Measurements from ENCODE around the gene MRPL18.
"Not testable (repeated sequence)": the region's sequence is repeated elsewhere in the genome, so short reads cannot be mapped to it uniquely, and the experiment has no call there.

Gene MRPL18

DNA sequence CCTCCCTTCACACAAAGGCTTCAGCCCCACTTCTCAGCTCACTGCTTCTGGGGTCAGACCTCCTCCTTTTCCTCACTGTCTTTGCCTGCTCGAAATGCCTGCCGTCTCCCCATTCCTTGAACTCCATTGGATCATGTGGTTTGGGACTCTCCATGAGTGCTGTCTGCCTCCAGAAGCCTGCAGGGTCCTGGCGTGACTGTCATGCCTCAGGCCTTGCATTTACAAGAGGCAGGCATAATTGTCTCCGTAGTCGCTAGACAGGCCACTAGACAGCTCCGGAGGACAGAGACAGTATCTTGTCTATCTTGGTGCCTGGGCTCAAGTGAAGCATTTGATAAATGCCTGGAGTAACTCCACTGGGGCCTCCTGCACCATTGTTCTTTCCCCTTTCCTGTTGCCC lies 25.1 kb downstream of the MRPL18 start:
- in situ Hi-C loops (cut with MboI; ENCODE audit: low sequenced_read_pairs), result no loop called here

DNA sequence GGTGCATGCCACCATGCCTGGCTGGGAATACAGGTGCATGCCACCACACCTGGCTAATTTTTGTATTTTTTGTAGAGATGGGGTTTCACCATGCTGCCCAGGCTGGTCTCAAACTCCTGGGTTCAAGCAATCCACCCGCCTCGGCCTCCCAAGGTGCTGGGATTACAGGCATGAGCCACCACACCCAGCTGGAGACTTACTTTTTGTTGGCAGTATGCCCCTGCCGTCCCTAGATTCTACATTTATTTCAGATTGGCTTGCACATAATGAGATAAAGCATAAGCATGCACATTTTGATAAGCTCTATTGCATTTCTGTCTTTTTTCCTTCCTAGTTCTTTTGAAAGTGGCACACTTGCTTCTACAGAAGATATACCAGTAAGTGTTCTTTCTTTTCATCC lies 26.5 kb downstream of the MRPL18 start:
- in situ Hi-C loops (cut with MboI; ENCODE audit: low sequenced_read_pairs), result not testable (repeated sequence)

DNA sequence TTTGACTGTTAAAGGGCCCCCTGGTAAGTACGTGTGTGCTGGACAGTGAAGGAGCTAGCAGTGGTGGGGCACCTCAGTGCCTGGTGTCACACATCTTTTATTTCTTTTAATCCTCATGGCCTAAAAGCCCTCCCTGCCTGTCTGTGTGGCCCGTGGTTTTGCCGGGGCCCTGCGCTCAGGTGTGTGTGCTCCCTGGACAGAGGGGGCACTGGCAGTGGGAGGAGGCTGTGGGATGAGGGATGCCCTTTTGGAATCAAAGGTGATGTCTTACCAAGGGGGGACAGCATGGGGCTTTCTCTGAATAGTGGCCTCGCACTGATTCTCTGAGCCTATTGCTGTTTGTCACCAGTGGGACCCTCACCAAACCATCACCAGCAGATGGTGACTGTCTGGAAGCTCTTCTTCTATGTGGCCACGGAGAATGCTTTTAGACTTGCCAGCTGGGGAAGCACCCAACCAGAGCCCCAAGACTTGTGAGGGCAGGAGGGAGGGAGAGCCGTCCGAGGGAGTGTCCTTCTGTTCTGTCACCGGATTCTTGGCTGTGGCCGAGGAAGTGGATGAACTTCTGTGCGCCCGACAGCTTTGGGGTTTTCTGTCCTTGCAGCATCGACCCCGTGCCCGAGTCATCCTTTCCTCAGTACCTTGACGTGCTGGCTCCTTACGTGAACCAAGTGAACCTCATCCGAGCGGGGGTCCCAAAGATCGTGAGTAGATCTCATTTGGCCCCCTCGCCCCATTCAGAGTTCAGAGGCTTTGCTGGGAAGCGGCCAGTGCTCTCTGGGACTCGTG lies 27.9 kb downstream of the MRPL18 start:
- in situ Hi-C loops (cut with MboI; ENCODE audit: low sequenced_read_pairs), result no loop called here

DNA sequence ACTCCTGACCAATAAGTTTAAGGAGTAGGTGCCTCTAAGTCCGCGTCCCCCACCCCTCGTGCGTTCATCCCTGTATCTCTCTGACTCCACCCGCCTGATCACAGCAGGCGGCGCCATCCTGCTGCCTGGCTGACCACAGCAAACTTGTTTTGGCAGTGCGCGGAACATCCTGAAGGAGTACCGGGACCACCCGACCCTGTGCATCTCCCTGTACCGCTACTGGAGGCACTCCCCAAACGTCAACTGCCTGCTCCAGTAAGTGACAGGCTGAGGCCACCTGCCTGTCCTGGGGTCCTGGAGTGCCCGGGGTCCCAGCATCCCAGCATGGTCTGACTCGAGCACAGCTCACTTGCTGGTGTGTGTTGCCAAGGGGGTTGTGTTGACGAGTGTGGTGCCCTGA lies 28.8 kb downstream of the MRPL18 start:
- in situ Hi-C loops (cut with MboI; ENCODE audit: low sequenced_read_pairs), result no loop called here

DNA sequence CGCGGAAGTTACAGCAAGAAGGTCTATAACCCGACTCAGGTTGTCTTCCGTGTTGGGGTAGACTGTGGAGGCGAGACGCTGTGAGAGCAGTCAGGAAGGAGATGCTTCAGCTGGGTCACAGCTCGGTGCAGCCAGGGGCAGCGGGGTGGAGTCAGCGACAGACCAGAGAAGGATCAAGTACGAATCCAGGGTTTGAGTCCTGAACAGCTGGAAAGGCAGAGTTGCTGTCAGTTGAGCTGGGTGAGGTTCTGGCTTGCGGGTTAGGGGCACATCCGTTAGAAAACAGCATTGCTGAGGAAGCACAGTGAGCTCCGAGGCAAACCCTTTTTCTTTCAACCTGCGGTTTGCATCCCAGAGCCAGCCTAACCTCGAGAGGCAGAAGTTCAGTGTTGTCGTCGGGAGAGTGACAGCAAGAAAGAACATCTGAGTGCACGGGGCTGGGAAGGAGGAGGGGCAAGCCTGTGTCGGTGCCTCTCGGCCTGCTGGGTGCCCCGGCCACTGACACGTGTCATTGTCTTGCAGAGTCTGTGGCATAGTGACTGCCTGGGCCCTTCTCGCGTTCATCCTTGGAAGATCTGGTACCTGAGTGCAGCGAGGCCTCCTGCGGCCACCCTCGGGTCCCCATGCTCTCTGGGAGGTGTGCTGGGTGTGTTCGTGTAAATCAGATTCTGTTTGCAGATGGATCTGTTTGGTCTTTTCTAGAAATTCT lies 29.8 kb downstream of the MRPL18 start:
- in situ Hi-C loops (cut with MboI; ENCODE audit: low sequenced_read_pairs), result no loop called here

DNA sequence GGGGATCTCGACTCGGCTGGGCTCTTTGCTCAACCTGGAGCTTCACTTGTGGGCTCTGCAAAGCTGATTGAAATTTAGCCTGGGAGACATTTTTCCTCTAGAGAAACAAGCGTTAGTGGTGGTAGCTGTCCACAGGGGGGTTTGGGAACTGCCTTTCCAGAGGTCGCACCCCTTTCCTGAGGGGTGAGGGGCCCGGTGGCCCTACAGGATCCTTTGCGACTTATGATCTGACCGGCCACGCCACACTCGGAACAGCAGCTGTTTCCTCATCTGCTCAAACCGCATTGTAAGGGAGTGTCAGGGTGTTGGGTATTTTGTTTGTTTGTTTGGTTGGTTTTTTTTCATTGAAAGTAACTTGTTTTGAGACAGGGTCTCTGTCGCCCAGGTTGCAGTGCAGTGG lies 30.9 kb downstream of the MRPL18 start:
- in situ Hi-C loops (cut with MboI; ENCODE audit: low sequenced_read_pairs), result no loop called here

DNA sequence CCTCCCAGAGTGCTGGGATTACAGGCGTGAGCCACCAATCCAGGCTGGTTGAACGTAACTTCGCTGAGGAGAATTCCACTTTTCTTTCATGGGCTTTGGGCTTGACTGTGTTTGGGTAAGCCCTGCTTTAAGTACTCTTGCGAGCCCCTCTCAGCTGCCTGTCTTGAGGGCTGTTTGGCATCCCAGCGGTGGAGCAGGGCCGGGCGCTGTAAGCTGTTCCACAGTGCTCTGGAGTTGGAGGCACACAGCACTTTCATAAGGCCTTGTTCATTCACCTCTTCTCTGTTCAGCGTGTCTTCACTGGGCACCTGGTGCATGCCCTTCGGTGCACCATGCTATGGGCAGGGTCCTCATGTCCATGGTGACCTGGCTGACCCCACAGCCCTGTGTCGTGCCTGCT lies 31.5 kb downstream of the MRPL18 start:
- in situ Hi-C loops (cut with MboI; ENCODE audit: low sequenced_read_pairs), result no loop called here

DNA sequence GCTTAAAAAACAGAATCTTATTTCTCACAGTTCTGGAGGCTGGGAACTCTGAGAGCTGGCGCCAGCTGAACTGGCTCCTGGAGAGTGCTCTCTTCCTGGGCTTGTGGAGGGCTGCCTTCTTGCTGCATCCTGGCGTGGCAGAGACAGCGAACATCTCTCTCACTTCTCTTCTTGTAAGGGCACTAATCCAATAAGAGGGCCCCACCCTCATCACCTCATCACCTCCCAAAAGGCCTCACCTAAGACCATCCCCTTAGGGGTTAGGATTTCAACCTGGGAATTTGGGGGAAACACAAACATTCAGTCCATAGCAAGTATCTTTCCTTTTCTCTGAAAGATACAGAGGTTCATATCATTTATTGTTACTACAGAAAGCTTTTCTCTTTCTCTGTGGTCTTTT lies 33.7 kb downstream of the MRPL18 start:
- in situ Hi-C loops (cut with MboI; ENCODE audit: low sequenced_read_pairs), result no loop called here

DNA sequence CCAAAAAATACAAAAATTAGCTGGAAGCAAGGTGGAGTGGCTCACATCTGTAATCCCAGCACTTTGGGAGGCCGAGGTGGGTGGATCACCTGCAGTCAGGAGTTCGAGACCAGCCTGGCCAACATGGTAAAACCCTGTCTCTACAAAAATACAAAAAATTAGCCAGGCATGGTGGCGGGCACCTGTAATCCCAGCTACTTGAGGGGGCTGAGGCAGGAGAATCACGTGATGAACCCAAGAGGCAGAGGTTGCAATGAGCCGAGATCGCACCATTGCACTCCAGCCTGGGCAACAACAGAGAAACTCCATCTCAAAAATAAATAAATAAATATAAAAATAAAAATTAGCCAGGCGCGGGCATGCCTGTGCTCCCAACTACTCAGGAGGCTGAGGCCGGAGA lies 34.4 kb downstream of the MRPL18 start:
- in situ Hi-C loops (cut with MboI; ENCODE audit: low sequenced_read_pairs), result not testable (repeated sequence)

DNA sequence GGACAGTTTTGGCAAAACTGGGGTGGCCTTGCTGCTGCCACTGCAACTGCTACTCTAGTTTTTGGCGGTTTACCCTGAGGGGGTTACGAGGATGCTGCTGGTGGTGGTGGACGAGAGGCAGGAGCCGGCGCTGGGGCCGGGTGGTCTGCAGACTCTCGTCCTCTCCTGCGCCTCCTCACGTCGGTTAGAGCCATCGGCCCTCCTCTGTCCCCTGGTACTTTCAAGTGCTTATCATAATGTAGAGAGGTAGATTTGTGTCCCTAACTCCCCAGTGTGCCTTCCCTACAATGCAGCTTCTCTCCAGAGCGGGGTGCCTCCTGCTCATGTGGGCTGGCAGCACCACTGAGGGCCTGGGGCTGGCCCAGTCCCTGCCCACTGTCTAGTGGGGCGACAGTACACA lies 35.7 kb downstream of the MRPL18 start:
- in situ Hi-C loops (cut with MboI; ENCODE audit: low sequenced_read_pairs), result no loop called here

DNA sequence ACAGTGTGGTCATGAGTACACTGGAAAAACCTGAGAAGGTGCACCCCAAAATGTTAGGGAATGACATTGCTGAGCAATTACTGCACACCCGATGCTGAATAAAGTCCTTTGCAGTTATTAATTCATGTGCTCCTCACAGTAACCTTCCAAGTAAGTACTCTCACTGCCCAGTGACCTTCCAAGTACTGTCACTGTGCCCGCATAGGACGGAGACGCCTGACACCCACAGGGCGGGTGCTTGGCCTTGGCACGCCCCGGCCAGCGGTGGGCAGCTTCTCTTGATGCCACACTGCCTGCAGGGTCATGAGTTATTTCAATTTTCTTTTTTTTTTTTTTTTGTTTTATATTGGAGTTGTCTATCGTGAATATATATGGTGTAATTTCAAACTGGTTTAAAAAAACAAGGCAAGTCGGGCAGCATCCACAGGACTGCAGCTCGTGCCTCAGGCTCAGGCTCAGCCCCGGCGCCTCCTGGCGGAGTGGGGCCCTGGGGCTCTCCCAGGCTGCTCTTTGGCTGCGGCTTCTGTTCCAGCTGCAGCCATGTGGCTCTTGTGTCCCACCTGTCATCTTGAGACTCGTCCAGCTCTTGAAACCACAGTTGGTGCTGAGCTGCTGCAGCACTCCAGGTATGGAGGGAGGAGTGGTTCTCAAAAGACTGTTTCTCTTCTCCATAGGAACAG lies 36.8 kb downstream of the MRPL18 start:
- in situ Hi-C loops (cut with MboI; ENCODE audit: low sequenced_read_pairs), result no loop called here

DNA sequence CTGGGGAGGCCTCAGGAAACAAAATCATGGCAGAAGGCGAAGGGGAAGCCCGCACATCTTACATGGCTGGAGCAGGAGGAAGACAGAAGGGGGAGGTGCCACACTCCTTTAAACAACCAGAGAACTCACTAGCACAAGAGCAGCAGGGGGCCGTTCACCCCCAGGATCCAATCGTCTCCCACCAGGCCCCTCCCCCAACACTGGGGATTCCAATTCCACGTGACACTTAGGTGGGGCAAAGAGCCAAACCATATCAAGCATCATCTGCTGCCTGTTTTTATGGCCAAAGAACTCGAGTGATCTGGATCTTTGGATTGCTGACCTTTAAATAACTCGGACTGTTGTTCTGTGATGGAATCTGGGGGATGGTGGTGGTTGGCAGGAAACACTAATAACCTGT lies 37.8 kb downstream of the MRPL18 start:
- in situ Hi-C loops (cut with MboI; ENCODE audit: low sequenced_read_pairs), result no loop called here

DNA sequence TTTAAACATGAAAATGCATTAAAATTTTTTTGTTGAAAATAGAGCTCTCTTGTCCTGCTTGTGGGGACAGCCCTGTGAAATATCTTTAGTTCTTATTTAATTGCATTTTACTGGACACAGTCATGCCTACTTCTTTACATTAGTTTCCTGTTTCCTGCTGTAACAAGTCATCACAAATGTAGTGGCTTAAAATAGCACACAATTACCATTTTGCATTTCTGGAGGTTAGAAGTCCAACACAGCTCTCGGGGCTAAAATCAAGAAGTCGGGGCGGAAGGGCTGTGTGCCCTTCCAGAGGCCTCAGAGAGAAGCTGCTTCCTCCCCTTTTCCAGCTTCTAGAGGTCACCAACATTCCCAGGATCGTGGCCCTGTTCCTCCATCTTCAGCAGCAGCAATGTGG lies 39.3 kb downstream of the MRPL18 start:
- in situ Hi-C loops (cut with MboI; ENCODE audit: low sequenced_read_pairs), result no loop called here

DNA sequence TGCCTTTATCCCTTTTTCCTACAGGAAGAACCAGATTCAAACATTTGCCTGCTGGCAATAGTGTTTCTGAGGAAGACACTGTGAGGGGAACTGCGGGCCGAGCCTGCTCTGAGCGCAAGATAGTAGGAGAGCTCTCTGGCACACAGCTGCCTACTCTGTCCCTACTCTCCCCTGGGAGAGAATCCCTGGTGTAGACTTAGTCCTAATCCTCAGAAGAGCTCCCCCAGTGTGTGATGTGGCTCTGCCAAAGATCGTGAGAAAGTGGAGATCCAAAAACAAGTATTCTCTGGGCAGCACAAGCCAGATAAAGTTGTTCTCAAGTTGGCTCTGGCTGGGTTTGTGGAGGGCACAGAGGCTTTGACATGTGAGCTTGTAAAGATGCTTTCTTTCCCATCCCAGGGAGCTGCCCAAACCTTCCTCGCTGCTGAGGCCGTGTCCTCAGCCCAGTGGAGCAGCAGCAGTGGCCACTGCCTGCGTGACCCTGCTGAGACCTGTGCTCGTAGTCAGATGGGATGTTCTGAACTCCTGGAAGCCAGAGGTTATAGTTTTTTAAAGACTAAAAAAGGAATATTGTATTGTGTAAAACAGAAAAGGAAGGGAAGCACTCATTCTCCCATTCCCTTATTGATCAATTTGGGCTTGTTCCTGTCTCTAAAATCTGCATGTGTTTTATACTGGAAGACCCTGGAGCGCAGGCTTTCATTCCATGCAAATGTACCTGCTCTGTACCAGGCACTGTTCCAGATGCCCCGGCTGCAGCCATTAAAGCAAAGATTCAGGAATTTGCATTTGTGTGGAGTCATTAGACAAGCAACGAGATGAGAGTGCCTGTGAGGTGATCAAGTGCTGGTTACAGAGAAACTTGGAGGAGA lies 40.5 kb downstream of the MRPL18 start:
- in situ Hi-C loops (cut with MboI; ENCODE audit: low sequenced_read_pairs), result no loop called here

DNA sequence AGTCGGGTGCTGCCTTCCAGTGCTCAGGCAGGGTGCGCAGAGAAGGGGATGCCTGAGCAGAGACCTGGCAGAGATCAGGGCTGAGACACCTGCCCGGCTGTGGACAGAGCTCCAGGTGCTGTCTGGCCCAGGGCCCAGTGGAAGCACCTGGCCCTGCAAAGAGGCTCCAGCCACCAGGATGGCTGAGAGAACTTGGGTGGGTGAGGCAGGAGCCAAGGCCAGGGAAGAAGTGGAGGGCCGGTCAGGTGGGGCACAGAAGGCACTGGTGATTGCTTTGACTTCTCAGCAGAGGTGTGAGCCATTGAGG lies 41.1 kb downstream of the MRPL18 start:
- in situ Hi-C loops (cut with MboI; ENCODE audit: low sequenced_read_pairs), result no loop called here

DNA sequence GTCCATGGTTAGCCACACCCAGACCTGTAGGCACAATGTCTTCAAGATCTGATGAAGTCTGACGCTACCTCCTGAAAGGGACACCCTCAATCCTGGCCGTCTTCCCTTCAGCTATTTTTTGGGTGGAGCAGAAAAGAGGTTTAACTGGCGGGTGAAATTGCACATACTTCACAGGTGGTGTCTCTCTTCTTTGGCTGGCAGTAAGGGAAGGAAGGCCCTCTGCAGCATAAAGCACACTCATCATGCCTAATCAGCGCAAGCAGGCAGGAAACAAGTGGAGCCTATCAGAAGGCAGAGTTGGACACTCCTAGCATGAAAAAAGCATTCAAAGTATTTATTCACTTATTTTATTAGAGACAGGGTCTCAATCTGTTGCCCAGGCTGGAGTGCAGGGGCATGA lies 42.7 kb downstream of the MRPL18 start:
- in situ Hi-C loops (cut with MboI; ENCODE audit: low sequenced_read_pairs), result no loop called here

DNA sequence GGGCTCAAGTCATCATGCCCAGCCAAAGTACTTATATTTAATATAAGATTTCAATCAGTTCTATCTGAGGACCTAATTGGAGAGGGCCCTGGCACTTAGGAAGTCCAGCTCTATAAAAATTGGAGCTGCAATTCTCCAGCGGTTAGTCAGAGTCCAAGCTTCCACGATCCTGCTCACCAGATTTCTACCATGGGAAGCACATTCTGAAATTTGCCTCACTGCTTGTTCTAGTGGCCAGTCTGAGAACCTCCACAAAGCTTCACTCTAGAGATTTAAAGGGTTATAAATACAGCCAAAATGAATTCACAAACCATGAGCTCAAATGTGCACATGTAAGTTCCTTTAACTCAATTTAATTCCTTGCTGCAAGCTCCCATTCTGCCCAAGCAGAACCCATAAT lies 43.3 kb downstream of the MRPL18 start:
- in situ Hi-C loops (cut with MboI; ENCODE audit: low sequenced_read_pairs), result no loop called here

DNA sequence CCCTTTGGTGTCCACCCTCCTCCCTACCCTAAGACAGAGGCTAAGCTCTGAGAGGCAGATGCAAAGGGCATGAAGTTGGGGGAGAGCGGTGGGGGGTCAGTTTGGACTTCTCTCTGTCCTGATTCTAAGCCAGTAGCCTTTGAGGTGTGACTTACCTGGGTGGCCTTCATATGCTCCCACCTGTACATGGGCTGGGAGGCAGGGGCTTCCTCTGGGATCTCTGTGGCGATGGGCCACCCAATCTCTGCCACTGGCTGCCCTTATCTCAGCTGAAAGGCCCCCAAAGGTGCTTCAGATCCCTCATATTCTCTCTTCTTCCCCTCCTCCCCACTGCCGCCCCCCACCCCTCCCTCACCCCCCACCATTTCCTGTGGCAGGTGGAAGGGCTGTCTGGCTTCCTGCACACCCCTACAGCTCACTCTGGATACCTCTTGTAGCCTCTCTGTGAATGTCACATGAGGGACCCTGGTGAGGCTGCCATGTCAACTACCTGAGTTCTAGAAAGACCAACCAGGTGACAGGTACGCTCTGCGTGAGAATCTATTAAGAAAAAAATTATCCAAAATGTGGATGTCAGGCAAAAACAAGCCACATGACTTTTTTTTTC lies 43.8 kb downstream of the MRPL18 start:
- in situ Hi-C loops (cut with MboI; ENCODE audit: low sequenced_read_pairs), result no loop called here

DNA sequence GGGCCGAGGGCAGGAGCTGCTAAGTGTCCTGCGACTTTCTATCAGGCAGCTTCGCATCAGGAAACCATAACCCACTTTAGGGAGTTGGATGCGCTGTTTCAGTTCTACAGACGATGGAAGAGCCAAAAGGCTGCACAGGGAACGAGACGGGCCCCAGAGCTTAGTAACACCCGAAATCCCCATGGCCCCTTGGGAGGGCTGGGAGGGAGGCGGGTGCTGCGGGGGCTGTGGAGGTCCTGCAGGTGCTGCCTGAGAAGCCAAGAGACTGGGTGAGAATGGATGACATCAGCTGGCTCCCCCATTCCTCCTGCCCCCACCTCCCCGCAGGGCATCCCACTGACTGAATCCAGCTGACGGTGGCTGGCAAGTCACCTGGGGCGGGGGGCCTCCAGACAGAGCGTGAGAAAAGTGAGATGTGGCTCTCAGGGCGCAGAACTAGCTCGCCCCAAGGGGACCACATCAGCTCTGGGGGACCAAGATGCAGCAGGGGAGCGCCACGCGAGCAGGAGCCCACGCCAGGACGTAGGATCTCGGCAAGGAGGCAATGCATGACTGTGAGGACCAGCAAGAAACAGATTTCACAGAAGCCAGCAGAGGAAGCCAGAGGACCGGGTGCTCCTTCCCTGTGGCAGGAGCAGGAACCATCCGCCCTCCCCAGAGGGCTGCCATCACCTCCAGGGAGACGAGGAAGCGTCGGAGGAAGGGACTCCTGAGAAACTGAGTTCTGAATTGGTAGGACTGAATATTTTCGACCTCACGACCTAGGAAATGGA lies 46.6 kb downstream of the MRPL18 start:
- in situ Hi-C loops (cut with MboI; ENCODE audit: low sequenced_read_pairs), result no loop called here

DNA sequence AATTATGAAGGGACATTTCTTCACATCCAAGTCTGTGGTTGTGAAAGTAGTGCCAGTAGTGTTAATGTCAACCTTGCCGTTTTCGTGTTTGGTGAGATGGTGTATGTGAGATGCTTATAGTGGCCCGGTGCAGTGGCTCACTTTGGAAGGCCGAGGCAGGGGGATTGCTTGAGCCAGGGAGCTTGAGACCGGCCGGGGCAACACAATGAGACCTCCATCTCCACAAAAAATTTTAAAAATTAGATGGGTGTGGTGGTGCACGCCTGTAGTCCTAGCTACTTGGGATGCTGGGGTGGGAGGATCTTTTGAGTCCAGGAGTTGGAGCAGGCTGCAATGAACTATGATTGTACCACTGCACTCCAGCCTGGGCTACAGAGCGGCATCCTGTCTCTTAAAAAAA lies 47.2 kb downstream of the MRPL18 start:
- in situ Hi-C loops (cut with MboI; ENCODE audit: low sequenced_read_pairs), result no loop called here

Measured in HL-60/S4 treated with phorbol 12-myristate 13-acetate at 8.2 ng/mL for 4 days and 3 days (cell line).